Stimulated activated CD8-positive, alpha-beta memory T cell treated with anti-CD3 and anti-CD28 coated beads, Interleukin-4, amount 100 ng/mL, for 1 hour (primary cell): ENCODE measurements around the gene DHRS12.
A peak's percentile ranks its signal among the peaks of the same experiment; 100 is the strongest.
"Not testable (repeated sequence)": the region's sequence is repeated elsewhere in the genome, so short reads cannot be mapped to it uniquely, and the experiment has no call there.

Source experiments
- DNase-seq, 2 donors: peaks; one replicate each; pipeline ENCODE4 v3.0.0-alpha.2; 2020; ENCODE audit warnings: low read depth in 2 of 2, low spot score in 1 of 2

DHRS12 gene

DNA sequence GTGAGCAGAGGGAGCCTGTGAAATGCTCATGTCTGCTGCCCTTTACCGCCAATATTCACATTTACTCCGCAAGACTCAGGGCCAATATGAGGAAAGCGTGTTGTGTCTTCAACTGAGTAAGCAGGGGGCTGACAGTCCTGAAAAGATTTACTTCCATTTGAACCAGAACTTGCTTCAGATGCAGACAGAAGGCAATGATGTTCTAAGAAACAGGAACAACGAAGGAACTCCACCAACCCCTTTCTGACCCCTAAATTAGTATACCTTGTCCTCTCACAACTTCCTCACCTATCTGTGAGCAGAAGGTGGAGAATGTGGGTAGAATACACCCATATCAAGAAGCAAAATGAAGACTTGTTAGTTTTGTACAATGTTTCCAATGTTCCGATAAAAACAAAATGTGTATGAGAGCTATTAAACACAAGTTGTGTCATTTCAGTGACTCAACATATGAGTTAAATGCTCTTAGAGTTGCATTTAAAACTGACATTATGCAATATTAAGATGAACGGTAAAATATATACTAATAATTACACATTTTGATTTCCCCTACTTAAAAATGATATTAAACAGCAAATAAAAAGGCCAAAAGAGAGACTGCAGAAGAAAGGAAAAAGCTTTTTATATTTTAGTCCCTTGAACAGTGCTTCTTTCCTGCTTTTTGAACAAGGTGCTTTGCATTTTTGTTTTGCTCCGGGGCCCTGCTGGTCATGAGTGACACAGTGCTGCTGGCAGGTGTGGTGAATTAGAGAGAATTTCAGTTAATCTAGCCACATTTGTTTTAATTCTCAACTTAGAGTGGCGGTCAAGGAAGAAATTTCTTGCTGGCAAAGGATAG, 25.0 kb upstream of the DHRS12 start:
- no peak for DNase-seq

DNA sequence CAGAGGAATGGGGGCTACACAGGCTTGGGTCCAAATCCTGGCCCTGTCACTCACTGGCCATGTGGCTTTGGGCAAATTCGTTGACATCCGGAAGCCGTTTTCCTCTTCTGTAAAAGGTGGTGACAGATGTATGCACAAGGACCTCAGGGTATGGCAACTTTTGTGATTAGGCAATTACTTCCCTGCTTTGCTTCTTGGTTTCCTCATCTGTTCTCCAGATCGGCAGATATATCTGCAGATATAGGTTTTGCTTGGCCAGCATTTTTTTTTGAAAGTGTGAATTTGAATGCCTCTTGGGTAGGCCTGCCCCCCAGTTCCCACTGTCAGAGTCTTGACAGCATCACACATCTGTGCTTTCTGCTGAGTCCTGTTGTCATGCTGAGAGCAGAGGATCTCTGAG, 23.3 kb upstream of the DHRS12 start:
- DNase-seq = no peak

DNA sequence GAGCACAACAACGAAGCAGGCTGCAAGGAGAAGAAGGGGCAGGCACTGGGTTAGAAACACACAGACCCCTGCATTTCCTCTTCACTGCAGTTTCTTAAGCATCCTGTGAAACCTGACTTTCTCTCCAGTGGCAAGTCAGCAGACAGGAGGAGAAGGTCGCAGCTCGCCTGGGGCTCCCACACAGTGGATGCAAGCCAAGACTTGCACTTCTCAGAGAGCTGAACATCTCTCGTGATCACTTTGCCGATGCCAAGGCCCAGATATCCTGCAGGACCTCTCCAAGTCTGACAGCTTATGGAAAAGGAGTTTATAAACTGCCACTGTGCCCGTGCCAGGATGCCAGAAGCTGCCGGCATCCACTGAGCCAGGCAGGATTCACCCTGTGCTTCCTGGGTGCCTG, 22.6 kb upstream of the DHRS12 start:
- DNase-seq = no peak

DNA sequence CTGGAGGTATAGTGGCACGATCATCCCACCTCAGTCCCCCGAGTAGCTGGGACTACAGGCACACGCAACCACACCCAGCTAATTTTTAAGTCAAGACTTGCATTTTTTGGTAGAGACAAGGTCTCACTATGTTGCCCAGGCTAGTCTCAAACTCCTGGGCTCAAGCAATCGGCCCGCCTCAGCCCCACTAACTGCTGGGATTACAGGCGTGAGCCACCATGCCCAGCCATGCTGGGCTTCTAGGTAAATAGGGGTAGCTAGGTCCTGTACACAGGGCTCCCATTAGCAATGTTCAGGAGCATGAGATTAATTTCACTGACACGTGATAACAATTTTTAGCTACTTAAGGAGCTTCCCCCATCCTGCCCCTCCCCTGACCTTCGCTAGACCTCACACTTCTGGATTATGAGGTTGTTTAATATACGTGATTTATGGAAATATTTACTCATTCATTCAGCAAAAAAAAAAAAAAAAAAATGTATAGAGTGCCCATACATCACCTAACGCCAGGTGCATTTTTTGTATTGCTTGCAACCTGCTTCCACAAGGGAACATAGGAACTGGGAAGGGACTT, 21.8 kb upstream of the DHRS12 start:
- DNase-seq = no peak

DNA sequence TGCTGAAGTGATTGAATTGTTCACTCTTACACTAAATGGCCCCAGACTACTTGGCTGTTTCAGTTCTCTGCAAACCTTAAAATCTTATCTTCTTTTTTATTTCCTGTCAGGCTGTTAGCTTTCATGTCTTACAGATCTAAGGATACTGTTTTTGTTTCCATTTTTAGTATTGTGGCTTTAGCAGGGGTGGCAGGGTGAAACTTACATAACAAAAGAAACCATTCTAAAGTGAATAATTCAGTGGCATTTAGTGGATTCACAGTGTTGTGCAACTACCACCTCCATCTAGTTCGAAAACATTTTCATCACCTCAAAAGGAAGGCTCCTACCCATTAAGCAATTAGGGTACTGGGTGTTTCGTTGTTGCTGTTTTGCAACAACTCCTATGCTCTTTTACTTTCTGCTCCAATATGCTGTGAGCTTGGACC, 21.2 kb upstream of the DHRS12 start:
- DNase-seq = no peak

DNA sequence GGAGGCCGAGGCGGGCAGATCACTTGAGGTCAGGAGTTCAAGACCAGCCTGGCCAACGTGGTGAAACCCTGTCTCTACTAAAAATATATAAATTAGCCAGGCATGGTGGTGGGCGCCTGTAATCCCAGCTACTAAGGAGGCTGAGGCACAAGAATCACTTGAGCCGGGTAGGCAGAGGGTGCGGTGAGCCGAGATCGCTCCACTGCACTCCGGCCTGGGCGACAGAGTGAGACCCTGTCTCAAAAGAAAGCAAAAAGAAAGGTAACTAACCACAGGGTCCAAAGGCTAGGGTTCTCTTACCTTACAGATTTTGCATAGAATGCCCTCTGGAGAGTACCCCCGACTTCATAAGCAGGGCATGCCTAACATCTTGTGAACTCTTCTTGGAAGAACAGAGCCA, 20.7 kb upstream of the DHRS12 start:
- not testable (repeated sequence) for DNase-seq

DNA sequence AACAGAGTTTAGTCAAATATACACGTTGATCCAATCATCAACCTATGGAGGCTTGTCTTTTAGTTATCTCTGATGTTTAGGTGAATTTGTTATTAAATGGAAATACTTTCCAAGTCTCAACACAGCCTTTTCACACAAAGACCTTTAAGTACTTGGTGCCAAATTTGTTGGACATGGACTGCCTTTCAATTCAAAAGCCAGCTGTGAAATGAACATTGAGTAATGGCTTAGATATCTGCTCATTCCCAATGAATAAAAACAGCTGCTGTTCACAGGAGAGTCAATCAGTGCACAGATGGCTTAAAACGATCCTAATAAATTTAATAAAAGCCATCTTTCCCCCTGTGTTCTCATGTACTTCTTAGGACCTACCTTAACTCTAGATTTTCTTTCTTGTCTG, 19.9 kb upstream of the DHRS12 start:
- no peak for DNase-seq

DNA sequence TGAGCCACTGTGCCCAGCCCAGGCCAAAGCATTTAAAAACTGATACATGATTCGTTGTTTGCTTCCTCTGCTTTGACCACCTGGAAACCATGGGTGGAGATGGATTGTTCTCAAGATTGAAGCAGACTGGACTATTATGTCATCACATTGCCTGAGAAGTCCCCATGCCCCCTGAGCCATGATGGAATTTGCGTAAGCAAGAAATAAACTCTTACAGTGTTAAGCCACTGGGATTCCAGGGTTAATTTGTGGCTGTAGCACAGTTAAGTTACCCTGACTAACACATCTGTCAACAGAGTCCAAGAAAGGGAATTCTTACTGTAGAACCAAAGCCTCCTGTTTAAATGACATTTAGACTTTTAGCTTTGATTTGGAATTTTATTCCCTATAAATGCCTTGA, 19.4 kb upstream of the DHRS12 start:
- DNase-seq = no peak

DNA sequence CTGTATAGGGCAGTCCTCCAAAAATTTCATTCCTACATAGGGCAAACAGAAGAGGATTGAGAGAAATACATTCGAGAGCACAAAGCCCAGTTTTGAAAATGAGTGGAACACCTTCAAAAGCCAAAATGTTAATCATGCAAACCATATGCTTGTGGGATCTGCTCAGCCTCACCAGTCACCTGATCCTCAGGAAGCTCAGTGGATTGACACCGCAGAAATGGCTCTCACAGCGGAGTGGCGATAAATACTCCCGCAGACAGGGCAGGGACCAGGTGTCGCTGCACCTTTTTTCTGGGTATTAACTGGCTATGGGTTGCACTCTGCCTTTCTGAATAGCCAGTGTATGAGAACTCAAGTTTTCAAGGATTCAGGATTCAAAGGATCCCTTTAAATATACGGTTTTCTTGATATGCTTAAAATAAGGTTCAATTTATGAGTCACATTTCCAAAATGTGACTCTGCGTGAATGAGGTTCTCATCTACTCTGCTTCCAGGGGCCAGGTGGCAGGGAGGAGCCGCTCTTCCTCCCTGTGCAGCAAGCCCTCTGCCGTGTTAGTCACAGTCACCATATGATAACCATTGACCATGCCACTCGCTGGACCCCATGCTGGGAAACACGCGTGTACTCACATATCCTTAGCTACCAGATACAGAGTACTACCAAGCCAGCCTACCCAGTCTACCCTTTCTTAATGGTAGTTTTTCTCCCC, 18.3 kb upstream of the DHRS12 start:
- DNase-seq = no peak

DNA sequence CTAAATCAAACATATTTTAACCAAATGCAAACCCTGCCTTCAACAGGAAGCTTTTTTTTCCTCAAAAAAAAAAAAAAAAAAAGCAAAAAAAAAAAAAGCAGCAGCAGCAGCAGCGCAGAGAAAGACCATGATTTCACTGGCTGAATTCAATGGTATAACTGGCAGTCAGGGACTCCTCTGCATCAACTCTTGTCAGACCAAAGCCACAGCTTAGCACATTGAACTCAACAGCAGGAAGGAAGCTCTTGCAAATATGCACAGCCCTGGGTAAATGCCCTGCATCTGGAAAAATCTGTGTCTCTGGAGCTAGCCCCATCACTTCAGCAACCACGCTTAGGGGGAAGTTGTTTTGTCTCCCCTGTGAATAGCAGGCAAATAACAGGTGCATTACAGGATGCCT, 17.6 kb upstream of the DHRS12 start:
- DNase-seq = no peak

DNA sequence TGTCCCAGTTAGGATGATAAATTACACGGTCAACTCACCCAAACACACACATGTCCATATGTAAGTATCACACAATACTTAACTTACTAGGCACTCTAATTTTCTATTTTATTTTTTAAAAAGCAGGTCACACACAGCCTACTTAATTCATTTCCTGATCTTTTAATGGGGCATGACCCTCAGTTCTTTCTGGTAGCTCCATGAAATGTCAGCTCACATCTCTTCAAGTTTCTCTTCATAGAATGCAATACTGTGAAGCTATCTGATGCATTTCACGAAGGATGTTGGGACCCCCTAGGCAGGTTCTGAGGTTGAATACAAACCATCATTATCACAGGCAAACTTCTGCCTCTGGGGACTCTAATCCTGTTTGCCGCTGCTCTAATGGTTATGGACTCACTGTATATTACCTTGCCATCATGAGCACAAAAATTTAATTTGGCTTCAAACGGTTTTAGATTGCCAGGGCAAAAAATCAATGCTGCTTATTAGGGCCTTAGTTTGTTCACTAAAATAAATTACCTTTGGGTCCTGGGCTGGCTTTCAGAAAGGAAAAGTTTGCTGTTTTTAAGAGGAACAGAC, 16.1 kb upstream of the DHRS12 start:
- DNase-seq = no peak

DNA sequence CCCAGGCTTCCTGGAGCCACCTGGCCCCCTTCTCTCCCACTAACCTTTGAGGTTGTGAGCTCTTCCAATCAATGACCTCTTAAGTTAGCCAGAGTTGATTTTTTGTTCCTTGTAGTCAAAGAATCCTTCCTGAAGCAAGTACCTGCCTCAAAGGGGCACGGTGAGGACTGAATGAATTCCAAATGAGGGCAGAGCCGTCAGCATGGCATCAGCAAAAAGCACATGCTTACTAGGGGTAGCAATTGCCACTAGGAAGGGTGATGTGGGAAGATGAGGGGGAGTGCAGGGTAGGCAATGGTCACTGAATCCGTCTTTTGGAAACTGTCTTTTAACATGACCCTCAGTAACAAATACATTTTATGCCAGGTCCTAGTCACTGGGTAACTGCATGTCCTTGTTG, 15.6 kb upstream of the DHRS12 start:
- no peak for DNase-seq

DNA sequence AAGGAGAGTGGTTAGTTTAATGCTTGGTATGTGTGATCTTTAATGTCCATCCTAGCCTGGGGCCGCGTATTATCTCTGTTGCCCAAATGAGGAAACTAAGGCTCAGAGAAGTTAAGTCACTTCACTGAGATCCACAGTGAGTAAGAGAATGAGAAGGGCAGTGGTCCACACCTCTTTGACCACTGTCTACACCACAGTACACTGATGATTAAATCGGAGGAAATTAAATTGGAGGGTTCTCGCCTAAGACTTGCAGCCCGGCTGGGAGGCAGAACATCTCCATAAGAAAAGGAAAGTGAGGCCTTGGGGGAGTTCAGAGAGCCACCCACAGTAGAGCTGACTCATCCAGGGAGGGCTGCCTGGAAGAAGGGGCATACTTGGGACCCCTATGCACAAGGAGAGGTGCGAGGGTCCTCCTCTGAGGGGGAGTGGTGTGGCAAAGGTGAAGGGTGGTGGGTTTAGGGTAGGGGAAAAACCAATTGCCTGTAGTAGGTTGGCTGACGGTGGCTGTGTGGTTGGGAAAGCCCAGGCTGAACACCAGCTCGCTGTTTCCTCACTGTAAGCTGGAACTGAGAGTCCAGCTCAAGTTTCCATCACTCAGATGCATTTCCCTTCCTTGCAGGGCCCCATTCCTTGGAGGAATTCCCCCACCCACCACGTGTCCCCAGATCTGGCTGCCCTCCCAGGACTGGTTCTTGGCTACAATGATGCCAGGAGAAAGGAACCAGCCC, 15.0 kb upstream of the DHRS12 start:
- DNase-seq = no peak

DNA sequence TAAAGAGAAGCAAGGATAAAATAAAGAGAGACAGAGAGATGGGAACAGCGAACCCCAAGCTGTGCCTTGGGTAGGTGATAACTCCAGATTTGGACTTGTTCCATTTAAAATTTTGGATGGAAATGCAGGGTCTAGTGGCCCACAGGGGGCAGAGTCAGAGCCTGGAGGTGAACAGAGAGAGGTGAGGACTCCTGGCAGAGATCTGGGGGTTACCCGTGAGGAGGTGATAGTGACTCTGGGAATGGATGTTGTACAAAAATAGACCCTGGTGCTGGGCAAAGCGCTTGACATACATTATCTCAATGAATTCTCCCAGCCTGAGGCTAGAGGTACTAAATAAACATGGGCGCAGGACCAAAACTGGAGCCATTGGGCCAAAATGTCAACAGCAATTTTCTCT, 14.3 kb upstream of the DHRS12 start:
- no peak for DNase-seq

DNA sequence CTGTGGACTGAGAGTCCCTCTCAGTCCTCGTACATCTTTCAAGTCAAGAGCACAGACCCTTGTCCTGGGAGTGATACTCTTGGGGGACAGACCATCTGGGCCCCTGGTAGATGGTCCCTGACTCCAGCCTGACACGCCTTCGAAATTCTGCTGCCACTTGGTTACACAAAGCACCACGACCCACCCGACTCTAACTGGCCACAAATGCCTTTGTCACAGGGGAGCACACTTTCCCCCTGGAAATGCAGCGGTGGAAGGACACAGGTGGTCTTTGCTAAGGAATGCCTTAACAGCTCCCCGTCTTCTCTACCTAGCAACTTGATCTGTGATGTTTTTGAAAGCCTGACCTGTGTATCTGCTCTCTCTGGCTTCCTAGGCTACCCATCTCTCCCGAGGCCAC, 13.8 kb upstream of the DHRS12 start:
- no peak for DNase-seq

DNA sequence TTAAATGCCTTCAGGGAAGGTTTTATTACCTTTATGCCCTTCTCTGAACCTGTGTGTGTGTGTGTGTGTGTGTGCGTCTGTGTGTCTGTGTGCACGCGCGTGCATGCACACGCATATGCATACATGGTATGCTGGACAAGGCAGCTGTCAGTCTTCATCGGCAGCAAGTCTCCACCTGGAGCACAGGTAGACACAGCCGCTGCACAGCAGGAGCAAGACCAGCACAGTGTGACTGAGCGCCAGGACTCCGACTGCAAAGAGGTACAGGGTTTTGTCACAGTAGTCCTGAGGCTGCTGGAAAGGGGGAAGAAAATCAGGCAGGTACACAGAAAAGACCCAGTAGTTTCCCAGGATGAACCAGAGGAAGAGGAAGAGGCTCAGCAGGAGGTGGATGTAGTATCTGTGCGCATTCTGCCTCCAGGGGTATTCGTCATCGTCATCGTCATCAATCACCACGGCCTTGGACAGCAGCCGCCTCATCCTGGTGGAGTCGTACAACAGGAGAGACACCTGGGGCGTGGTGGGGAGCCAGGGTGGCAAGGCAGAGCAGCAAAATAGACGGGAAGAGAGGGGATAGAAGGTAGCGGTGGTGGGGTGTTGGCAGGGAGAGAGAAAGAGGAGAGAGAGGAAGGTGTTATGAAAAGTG, 12.8 kb upstream of the DHRS12 start:
- no peak for DNase-seq

DNA sequence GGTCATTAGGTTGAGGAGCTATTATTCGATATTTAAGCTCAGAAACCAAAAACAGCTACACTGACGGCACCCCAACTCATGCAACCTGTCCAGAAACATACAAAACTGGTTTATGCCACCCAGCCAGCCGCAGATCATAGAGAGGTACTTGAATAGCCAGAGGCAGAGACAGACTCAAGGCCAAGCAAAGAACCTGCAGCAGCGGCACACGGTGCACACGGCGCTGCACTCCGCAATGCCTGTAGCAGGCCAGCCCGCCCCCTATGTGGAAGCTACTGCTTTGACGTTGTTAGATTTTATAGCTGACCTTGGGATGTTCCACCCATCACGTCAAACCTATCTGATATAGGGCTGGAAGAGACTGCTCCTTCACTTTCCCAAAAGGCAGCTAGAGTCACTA, 11.9 kb upstream of the DHRS12 start:
- no peak for DNase-seq

DNA sequence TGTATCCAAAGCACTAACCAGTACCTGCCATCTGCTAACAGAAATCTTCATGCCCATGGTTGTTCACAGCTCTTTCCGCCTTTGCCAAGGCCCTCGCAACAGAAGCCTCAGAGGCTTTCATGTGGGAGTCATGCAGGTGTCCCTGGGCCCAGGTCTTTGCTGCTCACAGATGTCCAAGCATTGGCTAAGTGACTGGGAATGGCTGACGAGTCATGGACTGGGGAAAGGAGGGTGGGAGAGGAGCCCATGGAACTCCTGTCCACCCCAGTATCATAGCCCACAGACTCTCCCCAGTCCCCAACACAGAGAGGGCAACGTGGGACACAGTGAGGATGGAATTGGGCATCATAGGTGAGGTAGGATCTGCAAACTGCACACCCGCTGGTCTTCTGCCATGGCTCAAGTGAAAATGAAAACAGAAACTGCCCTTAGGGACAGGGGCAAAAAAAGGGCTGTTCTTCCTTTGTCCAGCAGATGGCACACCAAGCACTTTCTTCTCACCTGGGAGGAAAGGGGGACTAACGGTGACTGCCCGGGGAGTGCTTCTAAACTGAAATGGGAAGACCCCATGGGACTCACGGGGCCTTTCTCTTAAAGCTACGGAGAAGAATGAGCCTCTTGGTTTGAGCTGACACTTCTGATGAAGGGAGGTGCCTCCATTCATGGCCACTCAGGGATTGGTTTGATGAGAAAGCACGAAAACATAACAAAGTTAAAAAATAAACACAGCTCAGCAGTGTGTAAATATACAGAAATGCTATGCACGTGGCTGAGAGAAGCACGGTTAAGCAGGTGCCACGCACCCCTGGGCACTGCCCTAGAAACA, 11.1 kb upstream of the DHRS12 start:
- DNase-seq = peak; percentile 44 to 53

DNA sequence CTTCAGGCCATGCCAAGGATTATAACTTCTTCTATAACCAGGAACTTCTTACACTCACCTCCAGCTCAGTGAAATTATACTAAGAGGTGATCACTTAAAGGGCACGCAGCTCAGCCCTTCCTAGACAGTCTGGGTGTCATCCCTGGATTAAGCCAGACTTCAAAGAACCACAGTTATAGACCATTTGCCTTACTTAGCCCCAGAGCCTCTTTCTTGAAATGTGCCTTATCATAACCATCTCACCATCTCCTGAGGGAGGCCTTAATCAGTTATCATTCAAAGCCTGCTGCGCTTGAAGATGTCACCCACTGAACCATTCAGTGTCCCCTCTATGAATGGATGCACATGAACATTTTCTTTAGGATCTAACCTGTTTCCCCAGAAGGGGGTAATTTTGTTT, 10.1 kb upstream of the DHRS12 start:
- DNase-seq = no peak

DNA sequence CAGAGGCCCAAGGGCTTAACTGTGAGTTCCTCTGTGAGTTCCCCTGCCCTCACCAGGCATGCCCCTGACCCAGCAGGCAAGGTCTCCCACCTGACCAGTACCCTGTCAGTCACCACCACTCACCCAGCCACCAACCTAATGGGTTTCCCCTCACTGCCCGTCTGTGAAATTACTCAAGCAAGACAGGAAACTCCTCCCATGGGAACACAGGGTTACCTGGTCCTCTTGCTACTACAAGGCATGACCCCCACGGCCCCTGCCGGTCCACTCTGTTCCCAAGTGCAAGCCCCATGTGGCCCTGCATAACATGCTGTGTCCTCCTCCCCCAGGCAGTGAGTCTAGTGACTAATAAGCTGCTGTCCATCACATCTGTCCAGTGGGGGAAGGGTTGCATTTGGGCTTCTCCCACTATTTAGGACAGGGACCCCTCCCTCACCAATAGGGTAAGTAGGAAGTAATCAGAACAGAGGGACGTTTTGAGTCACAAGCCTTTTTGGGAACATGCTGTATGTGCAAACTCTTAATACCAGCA, 8.0 kb upstream of the DHRS12 start:
- DNase-seq = no peak
